Subcutaneous adipose tissue (tissue), 4 donors: Measurements from ENCODE around the gene TTC3. TPM values are rescaled to one million over a fixed set of nuclear protein-coding genes. Genes with fewer than 3 reads are reported as not detected.

Experiments
- CTCF ChIP-seq: fragments of 450-650 bp; IDR thresholded peaks from one replicate; pipeline ENCODE4 v1.5.1; 2016; ENCODE audit warnings: low read depth, mild to moderate bottlenecking, control low read depth, antibody characterized with exemption, moderate library complexity
- total RNA-seq, 4 donors: library from RNA; depleted of rRNA; stranded (reverse); fragments of >200 nt; gene quantifications; one replicate each; pipeline ENCODE4 v1.1.0, GENCODE V29; 2016

The TTC3 gene
- total RNA-seq, 4 donors from 2014 or later = 179 to 309 (median 223) TPM

- no peak for TF ChIP-seq CTCF
Measured at GRCh38 chr21:37231249-37231645, 158.2 kb downstream of the TTC3 start.

- no peak for TF ChIP-seq CTCF
Measured at GRCh38 chr21:37231671-37232070, 158.6 kb downstream of the TTC3 start.

GRCh38 chr21:37232274-37233018, 159.4 kb downstream of the TTC3 start:
- no peak for TF ChIP-seq CTCF

- no peak for TF ChIP-seq CTCF
Measured at GRCh38 chr21:37233551-37234146, 160.6 kb downstream of the TTC3 start.

- no peak for TF ChIP-seq CTCF
Measured at GRCh38 chr21:37237346-37237745, 164.3 kb downstream of the TTC3 start.

- no peak for TF ChIP-seq CTCF
Measured at GRCh38 chr21:37237764-37238163, 164.7 kb downstream of the TTC3 start.

- TF ChIP-seq CTCF = no peak
Measured at GRCh38 chr21:37240978-37241377, 167.9 kb downstream of the TTC3 start.
